GM23338 (cell line): ENCODE results near the gene CCDC146.

Experiments
- CREB1 ChIP-seq: fragments of 250-450 bp; sonication (Bioruptor Pico); IDR thresholded peaks from 2 replicates; pipeline ENCODE4 v1.5.0; 2020; ENCODE audit warnings: low read depth, mild to moderate bottlenecking, moderate library complexity
- CTCF ChIP-seq, 2 experiments: fragments of 200-600 bp in 1 of 2; sonication (generic) in 1 of 2; conservative IDR thresholded peaks; 2 replicates each; pipeline versions ENCODE4 v1.5.1 to v1.6.1; 2016 to 2017; ENCODE audit warnings: antibody characterized with exemption in 2 of 2, low read depth in 2 of 2, mild to moderate bottlenecking in 2 of 2, moderate library complexity in 1 of 2
- ETS1 ChIP-seq: IDR thresholded peaks from 2 replicates; pipeline ENCODE4 v1.6.1; 2016; ENCODE audit warnings: antibody characterized with exemption
- EZH2 ChIP-seq: fragments of 200-600 bp; sonication (generic); IDR thresholded peaks from one replicate; pipeline ENCODE4 v1.8.0; 2017; ENCODE audit warnings: antibody characterized with exemption, mild to moderate bottlenecking, low read depth; ENCODE audit not compliant: unreplicated experiment
- EZH2phosphoT487 ChIP-seq: fragments of 200-600 bp; sonication (generic); IDR thresholded peaks from one replicate; pipeline ENCODE4 v1.8.1; 2018; ENCODE audit warnings: antibody characterized with exemption; ENCODE audit not compliant: unreplicated experiment
- JUNB ChIP-seq: IDR thresholded peaks from one replicate; pipeline ENCODE4 v1.6.1; 2016; ENCODE audit warnings: antibody characterized with exemption; ENCODE audit not compliant: unreplicated experiment
- NANOG ChIP-seq: IDR thresholded peaks from 2 replicates; pipeline ENCODE4 v1.6.1; 2016; ENCODE audit warnings: antibody characterized with exemption, borderline replicate concordance
- POLR2AphosphoS5 ChIP-seq: IDR thresholded peaks from 2 replicates; pipeline ENCODE4 v1.6.1; 2016; ENCODE audit warnings: antibody characterized with exemption, low read depth
- REST ChIP-seq: IDR thresholded peaks from one replicate; pipeline ENCODE4 v1.6.1; 2018; ENCODE audit warnings: antibody characterized with exemption; ENCODE audit not compliant: unreplicated experiment
- ZNF462 ChIP-seq: fragments of 250-450 bp; sonication (Bioruptor Pico); IDR thresholded peaks from 2 replicates; pipeline ENCODE4 v1.5.0; 2020; ENCODE audit warnings: mild to moderate bottlenecking, moderate library complexity

- no peak for TF ChIP-seq CTCF (conservative IDR thresholded peaks at IDR 0.05; ENCODE audit: low read depth in 2 of 2)
- TF ChIP-seq ETS1, result no peak
- TF ChIP-seq ZNF462 (CRISPR knock-in tag), result no peak
- TF ChIP-seq EZH2, result no peak
- TF ChIP-seq POLR2AphosphoS5, result no peak
- no peak for TF ChIP-seq EZH2phosphoT487
- TF ChIP-seq REST, result no peak
- no peak for TF ChIP-seq JUNB
- no peak for TF ChIP-seq NANOG
- TF ChIP-seq CREB1, result no peak
Observed at GRCh38 chr7:77281780-77282478, 159.5 kb downstream of the CCDC146 start.
